GM19043 (cell line): ENCODE data around the gene SNAI3.

ENCODE experiments used
- ATAC-seq: cut with Tn5 transposase; IDR thresholded peaks from one replicate; pipeline ENCODE4 v1.9.1; 2021; ENCODE audit warnings: low read depth; ENCODE audit not compliant: unreplicated experiment

Gene SNAI3

DNA sequence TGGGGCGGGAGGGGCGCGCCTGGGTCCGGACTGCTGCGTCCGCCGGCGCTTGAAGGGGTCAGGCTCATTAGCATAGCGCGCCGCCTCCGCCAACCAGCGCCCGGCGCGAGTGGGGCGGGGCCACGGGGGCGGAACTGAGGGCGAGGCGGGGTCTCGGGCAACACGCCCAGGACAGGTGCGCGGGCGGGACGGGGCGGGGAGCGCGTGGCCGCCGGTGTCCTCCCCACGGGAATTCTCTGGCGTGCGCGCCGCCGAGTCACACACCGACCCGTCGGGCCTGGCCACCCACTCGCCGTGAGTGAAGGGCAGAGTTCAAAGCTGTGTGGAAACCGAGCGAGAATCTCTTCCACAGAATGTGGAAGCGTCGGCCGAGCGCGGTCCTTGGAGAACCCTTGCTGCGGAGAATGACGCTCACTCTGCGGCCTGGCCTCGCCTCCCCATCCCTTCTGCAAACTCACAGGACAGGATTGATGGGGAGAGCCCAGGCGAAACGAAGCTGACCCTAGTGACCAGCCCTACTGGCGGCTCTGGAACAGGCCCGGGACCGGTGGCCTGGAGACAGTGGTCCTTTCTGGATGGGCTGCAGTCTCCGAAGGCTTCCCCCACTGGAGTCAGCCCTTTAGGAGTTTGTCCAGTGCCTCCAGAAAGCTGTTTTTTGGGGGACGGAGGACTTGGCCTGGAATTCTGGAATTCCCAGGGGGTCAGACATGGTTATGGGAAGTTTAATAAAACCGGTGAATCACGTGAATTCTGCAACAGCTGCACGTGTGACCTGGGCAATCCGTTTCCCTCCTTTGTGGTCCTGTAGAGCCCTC lies at the start of gene SNAI3:
SNAI3 (minus strand) TSS at position 69 of the 815 bp plus-strand sequence. CDS start 101 bp downstream, outside the sequence.
- ATAC-seq: peak; percentile 52

DNA sequence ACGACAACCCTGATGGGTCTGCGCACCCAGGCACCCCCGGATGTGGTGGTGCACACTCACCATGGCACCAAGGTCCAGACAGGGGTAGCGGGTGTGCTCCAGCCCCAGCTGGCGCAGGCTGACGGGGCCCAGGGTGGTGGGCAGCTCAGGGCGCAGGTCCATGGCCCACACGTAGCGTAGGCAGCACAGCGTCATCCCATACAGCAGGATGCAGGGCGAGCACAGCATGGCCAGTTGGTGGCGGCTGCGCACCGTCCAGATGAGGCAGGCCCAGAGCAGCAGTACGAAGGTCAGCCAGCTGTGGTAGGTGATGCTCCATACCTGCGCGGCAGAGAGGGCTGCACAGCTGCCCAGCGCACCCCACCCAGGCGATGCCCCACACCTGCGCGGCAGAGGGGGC lies 49.8 kb upstream of the SNAI3 start:
- ATAC-seq: no peak

DNA sequence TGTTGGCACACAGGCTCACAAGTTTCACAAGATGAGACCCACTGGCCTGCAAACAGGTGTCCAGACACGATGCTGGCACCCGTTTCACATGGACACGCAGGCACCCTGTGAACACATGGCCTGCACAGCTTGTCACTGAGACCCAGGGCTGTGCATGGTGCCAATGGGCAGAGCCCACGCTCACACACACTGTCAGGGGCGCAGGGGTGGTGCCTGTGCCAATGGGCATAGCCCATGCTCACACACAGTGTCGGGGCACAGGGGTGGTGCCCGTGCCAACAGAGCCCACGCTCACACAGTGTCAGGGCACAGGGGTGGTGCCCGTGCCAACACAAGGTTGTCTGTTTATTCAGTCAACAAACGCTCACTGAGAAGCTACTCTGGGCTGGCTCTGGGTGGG lies 49.3 kb upstream of the SNAI3 start:
- ATAC-seq: no peak

DNA sequence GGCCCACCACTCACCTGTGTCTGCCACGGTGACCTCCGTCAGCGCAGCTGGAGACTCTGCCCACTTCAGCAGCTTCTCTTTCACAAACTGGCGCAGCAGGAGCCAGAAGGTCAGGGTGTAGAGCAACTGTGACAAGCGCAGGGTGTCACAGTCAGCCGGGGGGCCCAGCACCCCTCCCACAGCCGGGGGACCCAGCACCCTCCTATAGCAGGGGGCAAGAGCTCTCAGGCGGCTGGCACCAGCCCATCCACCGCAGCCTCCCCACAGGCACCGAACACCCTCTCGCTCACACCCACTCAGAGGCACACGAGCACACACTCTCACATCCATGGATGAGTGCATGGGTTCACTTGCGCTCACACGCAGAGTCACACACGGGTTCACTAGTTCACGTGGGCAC lies 48.8 kb upstream of the SNAI3 start:
- no peak for ATAC-seq

DNA sequence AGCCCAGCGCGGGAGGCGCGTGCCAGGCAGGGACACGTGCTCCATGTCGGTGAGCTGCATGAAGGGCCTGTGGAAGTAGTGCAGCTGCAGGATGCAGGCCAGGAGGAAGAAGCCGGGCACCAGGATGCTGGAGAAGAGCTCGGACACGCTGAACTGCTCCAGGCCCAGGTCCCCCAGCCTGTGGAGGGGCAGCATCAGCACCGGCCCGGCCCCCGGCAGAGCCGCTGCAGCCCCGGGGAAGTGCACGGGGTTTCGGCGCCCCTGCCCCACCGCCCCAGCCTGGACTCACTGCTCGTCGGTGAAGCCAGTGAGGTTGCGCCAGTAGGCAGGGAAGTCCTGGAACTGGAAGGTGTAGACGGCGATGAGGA lies 48.0 kb upstream of the SNAI3 start:
- no peak for ATAC-seq

DNA sequence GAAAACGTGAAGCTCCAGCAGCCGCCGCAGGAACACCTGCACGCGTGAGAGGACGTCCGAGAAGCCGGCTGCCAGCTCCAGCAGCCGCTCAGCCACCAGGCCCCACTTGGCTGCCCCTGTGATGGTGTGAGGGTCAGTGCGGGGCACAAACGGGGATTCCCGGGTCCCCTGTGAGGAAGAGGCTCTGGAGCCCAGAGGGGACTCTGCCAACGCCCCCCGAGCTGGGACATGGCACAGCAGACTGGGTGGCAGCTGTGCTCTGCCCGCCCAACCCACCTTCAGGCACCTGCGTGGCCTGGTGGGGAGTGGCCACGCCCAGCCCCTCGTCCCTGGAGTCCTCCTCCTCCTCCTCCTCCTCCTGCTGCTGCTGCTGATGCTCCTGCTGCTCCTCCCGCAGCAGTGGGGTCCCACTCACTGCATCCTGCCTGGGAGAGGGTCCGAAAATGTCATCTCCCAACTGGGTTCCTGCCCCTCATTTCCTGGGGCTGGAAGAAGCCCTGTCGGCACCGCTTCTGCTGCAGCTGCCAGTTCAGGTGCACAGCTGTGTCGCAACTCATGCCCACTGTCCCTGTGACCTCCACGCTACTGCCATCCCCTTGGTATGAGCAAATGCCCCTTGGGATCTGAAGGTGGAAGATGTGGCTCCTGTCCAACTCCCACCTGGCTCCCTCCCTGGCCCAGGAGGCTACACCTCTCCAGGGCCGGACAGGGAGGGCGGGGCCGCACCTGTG lies 47.5 kb upstream of the SNAI3 start:
- no peak for ATAC-seq

DNA sequence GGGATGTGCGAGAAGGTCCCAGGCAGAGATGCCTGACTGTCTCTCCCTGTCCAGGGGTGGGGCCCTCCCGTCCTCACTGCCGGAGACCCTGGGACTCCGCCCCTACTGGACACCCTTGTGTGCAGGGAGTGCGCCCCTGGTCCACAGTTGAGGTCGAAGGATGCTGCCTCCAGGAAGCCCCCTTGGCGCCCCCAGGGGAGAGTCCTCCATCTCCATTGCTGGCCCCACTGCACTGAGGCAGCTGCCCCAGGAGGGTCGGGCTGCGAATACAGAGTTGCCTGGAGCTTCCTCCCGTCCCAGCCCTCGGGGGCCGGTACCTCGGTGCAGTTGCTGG lies 46.6 kb upstream of the SNAI3 start:
- no peak for ATAC-seq

DNA sequence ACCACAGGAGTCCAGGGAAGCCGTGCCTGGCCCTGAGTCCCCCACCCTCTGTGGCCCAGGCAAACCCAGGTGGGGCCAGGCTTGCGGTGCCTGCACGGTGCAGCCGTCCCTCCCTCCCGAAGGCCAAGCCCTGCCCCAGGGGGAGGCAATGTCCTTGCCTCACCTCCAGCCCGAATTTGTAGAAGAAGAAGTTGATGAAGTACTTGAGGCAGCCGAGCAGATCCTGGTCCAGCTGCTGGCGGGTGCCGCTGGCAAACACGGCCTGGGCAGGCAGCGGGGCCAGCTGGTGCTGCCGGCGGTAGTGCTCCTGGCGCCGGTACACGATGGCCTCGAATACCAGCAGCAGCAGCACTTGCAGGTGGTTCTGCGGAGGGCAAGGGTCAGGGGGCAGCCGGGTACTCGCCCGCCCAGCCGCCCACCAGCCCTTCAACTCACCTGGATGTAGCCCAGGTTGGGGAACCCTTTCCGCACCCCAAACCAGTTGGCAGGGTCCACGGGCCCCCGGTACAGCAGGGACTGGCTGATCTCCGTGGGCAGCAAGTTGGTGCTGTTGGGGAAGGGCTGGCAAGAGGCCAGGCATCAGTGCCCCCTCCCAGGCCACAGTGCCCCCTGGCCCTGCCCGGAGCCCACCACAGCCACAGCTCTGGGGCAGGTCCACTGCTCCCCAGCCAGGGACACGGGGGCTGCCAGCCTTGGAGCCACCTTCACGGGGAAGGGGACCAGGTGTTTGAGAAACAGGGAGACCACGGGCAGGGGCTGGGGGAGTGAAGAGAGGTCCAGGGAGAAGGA lies 46.1 kb upstream of the SNAI3 start:
- no peak for ATAC-seq

DNA sequence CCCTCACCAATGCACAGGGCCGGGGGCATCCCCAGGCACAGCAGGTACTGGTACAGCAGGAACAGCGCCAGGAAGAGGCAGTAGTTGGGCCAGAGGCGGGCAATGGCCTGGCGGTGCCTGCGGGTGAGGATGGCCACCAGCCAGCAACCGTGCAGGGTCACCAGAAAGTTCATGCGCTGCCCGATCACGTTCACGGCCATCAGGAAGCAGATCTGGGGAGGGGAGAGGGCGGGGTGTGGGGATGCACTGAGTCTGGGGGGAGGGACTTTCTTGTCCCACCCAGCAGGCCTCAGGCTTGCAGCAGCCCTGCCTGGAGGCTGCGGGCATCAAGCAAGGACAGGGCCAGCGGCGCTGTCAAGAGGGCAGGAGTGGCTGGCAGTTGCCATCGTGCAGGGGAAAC lies 45.4 kb upstream of the SNAI3 start:
- ATAC-seq: no peak

DNA sequence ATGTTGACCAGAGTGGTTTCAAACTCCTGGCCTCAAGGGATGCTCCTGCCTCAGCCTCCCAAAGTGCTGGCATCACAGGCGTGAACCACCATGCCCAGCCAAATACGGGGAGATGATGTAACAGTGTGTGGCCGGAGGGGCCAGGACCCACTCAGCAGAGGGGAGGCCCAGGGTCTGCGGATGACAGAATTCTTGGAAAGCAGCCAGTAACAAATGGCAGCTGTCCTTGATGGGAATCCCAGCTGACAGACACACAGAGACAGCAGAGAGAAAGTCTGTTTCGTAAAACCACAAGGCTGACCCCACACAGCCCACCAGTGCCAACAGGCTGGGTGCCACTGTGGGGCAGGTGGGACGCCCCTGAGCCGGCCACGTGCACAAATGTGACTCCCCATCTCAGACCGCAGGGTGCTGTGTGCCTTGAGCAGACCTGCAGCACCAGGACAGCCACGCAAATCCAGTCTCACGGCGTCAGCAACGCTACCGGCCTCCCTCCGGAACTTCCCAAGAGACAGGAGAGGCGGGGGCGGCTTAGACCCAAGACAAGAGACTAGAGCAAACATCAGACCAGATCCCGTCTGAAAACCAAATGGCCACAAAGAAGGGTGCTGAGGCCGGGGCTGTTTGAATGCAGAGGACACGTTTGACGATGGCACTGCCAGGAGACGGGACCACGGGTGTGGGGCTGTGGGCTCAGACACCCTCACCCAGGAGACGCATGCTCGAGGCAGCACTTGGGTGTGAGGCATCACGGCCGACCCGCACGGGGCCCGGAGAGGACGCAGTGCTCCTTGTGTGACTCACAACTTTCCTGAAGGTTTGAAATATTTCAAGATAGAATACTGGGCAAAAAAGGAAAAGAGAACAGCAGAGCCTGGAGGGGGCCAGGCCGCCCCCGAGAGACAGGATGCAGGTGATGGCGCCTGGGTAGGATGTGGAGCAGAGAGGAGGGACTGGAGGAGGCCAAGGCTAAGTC lies 44.6 kb upstream of the SNAI3 start:
- no peak for ATAC-seq

DNA sequence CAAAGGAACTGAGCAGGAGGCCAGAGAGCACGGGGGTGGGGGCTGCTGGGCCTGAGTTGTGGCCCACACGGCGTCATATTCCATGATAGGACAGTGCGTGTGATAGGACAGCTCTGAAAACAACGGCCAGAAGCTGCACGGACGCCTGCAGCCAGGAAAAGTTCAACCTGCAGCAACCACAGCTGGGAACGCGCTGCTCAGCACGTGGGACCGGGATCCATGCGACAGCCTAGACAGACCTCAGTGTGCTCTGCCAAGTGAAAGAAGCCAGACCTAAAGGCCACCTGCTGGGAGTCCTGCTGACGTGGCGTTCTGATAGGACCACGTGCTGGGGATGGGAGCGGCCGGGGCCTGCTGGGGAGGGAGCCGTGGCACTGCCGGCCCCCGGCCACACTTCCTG lies 41.6 kb upstream of the SNAI3 start:
- ATAC-seq: no peak

DNA sequence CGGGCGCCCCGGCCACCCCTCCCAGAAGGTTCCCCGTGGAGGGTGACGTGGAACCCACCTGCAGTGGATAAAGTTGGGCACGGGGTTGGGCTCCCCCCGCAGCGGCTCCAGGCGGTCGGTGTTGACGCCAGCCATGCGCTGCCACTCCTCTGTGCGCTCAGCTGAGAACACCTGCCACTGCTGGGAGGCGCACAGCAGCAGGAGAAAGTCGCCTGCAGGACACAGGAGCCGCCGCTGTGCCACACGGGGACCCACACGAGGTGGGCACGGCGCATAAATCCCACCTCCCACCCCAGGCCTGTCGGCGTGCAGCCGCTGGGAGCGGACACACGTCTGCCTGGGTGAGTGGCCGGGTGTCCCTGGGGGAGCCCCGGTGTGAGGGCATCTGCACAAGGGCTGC lies 40.7 kb upstream of the SNAI3 start:
- ATAC-seq: no peak

DNA sequence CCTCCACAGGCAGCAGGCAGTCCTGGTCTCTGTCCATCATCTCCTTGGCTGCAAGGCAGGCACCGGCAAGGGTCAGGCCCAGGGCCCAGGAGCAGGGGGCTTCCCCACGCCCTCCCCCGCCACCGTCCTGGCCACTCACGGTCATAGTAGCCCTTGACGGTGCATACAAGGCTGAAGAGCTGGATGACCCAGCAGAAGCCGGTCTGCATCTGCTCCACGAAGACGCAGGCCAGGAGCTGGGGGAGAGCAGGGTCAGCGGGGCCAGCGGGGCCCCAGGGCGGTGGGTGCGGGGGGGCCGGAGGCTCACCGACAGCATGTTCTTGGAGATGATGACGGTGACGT lies 40.1 kb upstream of the SNAI3 start:
- no peak for ATAC-seq

DNA sequence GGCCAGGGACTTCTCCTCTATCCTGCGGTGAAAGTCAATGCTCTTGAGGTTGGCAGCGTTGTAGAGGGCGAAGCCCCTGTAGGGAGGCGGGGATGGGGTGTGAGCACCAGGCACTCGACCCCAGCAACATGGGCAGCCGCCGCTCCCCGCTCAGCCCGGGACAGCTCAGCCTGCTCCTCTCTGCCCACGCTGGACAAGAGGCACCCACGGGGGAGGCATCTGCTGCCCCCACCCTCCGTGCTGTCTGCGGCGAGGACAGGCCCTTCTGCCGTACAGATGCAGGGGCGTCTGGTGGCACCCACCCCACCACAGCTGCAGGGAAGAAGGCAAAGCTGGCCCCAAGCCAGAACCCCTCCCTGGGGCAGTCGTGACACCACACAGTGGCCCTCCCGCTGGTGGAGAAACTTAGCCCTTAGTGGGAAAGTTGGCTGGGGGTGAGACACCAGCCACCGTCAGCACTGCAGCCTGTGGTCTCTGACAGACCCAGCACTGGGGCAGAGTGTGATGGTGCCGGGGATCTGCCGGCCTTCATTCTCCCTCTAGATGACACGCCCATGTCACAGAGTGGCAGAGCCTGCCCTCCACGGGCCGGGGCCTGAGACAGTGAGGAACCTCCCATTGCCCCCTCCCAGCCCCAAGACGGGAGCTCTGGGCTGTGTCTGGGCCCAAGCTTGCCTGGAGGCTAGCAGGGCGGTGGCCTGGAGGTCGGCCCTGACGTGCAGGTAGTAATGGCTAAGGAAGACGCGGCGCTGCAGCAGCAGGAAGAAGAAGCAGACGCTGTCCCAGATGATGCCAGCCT lies 39.5 kb upstream of the SNAI3 start:
- no peak for ATAC-seq

DNA sequence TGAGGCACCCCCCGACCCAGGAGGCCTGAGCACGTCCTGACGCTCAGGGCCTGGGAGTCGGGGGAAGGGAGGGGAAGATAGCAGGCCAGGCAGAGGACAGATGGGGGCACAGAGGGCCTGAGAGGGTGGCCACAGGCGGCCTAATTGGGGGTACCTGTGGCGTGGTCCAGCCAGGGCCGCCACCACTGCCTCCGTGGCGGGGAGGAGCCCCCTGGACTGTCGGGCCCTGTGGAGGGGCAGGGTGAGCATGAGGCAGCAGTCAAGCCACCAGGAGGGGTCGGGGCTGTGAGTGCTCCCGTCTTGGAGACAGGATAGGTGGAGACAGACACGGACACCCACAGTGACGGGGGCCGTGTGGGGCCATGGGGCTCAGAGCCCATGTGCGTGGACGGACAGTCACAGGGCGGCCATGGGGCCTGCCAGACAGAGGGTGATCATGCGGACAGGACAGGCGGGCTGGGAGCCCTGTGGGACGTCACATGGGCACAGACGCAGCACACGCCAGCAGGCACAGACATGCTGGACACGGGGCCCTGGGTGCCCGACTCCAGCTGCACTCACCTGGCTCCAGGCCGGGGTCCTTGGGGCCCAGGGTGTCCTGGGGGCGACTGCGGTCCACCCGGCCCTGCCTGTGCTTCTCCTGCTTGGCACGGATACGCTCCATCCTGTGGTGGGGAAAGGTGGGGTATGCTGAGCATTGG lies 38.7 kb upstream of the SNAI3 start:
- ATAC-seq: no peak

DNA sequence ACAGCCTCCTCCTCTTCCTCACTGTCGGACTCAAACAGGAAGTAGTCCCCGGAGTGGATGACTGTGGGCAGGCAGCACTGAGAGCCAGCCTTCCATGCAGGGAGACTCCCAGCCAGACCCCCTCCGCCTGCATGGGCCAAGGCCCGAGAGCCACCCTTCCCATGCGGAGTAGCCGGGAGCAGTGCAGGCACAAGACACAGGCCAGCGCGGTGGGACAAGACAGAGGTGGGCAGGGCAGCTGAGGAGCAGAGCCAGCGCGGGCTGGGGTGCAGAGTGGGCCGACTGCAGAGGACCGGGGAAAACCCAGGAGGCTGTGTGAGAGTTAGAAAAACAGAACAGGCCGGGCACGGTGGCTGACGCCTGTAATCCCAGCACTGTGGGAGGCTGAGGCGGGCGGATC lies 37.6 kb upstream of the SNAI3 start:
- ATAC-seq: no peak

DNA sequence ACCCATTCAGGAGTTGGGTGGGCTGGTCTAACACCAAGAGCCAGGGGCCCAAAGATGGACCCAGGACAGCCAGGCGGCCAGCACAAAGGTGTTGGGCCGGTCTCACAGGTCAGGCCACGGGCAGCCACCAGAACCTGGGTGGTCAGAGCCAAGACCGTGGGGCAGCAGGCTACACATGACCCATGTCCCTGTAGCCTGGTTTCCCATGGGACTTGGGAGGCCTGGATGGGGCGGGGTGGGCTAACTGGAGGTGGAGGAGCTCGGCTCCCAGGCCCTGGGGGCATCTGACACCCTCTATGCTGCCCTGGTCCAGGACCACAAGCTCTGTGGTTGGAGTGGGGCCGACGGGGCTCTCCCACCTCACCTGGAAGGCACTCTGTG lies 37.2 kb upstream of the SNAI3 start:
- no peak for ATAC-seq

DNA sequence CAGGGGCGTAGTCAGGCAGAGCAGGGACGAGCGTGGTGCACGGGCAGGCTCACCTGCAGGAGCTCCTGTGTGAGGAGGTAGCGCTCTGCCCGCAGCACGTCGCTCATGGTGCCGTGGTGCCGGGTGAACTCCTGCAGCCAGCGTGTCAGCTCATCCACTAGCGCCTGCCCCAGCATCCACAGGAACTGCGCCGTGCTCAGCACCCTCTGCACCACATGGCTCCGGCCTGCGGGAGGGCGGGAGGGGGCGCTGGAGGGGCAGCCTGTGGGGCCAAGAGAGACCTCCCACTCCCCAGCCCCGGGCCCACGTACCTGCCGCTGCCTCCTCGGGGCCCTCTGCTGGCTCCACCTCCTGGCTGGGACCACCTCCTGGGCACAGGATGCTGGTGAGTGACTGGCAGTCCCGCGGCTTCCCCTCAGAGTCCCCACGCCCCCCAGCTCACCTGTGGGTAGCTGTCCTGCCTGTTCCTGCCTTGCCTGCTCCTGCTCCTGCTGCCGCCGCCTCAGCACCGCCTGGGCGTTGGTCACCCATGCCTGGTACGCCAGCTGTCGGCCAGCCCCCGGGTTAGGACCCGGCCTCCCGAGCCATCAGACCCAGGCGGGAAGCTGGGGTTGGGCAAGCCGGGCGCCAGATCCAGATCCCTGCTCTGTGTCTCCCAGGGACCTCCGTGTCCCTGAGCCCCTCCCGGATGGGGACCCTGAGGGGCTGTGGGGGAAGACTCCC lies 36.6 kb upstream of the SNAI3 start:
- ATAC-seq: no peak
